Measurements from ENCODE around the gene INPP5D.

Gene INPP5D

DNA sequence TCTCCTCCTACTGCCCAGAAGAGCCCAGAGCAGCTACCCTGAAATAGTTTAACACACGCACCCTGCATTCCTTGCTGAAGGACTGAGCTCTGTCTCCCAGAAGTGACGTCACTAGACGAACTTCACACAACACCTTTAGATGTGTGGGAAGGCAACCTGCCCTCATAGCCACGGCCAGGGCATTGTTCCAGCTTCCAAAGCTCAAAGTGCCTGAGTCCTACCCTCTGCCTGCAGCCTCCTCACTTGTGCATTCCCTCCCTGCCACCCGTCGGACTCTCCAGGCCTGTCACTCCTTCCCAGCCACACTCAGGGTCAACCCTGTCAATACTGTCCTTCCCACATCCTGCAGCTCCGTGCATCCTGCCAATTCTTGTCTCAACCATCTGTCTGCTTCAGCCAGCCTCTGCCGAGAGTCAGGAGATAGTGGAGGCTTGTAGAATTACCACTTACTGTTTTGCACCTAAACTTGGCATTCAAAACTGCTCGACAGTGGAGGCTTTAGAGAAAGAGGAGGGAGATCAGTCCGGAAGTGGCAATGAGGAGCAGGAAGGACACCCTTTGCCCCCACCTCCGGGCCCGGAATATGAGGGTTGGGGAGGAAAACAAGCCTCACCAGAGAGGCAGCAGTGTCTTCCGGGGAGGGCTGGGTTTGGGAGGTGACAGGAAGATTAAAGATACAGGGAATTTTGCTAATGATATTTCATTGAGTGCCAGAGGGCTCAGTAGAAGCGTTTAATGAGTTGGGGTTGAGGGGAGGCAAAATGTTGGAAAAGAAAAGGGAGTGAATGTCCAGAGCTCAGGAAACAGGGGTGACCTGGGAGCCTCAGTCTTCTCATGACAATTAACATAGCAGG lies 119.1 kb downstream of the INPP5D start:
- TF ChIP-seq, protein P1, sequence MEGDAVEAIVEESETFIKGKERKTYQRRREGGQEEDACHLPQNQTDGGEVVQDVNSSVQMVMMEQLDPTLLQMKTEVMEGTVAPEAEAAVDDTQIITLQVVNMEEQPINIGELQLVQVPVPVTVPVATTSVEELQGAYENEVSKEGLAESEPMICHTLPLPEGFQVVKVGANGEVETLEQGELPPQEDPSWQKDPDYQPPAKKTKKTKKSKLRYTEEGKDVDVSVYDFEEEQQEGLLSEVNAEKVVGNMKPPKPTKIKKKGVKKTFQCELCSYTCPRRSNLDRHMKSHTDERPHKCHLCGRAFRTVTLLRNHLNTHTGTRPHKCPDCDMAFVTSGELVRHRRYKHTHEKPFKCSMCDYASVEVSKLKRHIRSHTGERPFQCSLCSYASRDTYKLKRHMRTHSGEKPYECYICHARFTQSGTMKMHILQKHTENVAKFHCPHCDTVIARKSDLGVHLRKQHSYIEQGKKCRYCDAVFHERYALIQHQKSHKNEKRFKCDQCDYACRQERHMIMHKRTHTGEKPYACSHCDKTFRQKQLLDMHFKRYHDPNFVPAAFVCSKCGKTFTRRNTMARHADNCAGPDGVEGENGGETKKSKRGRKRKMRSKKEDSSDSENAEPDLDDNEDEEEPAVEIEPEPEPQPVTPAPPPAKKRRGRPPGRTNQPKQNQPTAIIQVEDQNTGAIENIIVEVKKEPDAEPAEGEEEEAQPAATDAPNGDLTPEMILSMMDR (IDR thresholded peaks at IDR 0.05; ENCODE audit: insufficient read depth, low read depth, low read length, missing control alignments): no peak
- H3K4me3 ChIP-seq (ENCODE audit: low read length): no peak overlapping the region
- DNase-seq (ENCODE audit: low read depth): no peak

DNA sequence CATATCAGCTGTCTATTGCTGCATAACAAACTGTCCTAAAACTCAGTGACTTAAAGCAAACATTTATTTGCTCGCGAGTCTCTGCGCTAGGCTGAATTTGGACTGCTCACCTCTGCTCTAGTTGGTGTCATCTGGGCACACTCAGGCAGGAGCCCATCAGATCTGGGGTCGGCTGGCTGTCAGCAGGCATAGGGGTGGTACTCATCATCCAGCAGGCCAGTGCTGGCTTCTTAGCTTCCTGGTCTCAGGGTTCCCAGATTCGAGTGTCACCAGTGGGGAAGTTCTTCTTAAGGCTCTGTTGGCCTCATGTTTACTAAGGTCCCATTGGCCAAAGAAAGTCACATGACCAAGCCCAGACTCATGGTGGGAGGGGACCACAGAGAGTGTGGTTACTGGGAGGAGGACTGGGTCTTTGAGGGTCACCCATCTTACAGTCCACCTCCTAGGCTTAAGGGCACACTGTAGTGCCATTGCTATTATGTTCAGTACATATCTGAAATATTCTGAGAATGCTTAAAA lies 119.8 kb downstream of the INPP5D start:
- no peak for DNase-seq (ENCODE audit: low read depth)
- no peak overlapping the region for H3K4me3 ChIP-seq (ENCODE audit: low read length)
- TF ChIP-seq, protein P1 (IDR thresholded peaks at IDR 0.05; ENCODE audit: insufficient read depth, low read depth, low read length, missing control alignments): no peak

- H3K4me3 ChIP-seq (ENCODE audit: low read length): no peak overlapping the region
- TF ChIP-seq, protein P1 (IDR thresholded peaks at IDR 0.05; ENCODE audit: insufficient read depth, low read depth, low read length, missing control alignments): no peak
- DNase-seq (ENCODE audit: low read depth): no peak
Measured at GRCh38 chr2:233183869-233184418, 123.8 kb downstream of the INPP5D start.

GRCh38 chr2:233184669-233185068 lies 124.5 kb downstream of the INPP5D start:
- DNase-seq (ENCODE audit: low read depth): no peak
- no peak overlapping the region for H3K4me3 ChIP-seq (ENCODE audit: low read length)
- TF ChIP-seq, protein P1 (IDR thresholded peaks at IDR 0.05; ENCODE audit: insufficient read depth, low read depth, low read length, missing control alignments): no peak

DNA sequence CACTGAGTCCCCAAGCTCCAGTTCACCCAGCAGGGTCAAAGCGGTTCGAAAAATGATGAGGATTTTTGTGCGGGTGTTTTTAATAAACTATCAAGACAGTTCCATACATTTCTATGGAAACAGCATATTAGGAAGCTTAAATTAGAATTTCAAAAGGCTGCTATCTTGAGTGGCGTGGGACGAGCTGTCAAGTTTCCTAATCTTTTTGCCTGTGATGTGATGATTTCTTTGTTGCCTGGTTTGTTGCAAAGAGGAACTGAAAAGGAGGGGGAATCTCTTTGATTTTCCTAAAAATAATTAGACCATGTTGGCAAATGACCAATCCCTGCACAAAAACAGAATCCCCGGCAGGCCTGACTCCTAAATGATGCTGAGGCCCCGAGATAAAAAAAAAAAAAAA lies 125.2 kb downstream of the INPP5D start:
- TF ChIP-seq, protein P1 (IDR thresholded peaks at IDR 0.05; ENCODE audit: insufficient read depth, low read depth, low read length, missing control alignments): no peak
- no peak overlapping the region for H3K4me3 ChIP-seq (ENCODE audit: low read length)
- no peak for DNase-seq (ENCODE audit: low read depth)

DNA sequence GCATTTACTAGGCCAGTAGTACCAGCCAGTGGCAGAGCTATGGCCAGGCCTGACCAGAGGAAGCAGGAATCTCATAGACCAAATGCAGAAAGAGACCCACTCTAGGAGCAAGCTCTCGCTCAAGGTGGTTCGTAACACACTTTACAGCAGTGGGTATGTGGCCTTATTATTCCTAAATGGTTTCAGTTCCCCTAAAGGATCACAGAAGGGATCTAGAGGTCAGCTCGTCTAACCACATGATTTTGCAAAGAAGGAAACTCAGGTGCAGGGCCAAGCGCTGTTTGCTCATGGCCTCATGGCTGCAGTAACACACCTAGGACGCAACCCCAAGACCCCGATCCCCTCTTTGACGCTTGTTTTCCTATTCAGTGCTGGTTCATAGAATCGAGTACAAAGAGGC lies 125.8 kb downstream of the INPP5D start:
- TF ChIP-seq, protein P1 (IDR thresholded peaks at IDR 0.05; ENCODE audit: insufficient read depth, low read depth, low read length, missing control alignments): no peak
- DNase-seq (ENCODE audit: low read depth): no peak
- H3K4me3 ChIP-seq (ENCODE audit: low read length): no peak overlapping the region

All from epithelial cell of esophagus (primary cell).